ENCODE measurements around the gene GRHPR.

DNA sequence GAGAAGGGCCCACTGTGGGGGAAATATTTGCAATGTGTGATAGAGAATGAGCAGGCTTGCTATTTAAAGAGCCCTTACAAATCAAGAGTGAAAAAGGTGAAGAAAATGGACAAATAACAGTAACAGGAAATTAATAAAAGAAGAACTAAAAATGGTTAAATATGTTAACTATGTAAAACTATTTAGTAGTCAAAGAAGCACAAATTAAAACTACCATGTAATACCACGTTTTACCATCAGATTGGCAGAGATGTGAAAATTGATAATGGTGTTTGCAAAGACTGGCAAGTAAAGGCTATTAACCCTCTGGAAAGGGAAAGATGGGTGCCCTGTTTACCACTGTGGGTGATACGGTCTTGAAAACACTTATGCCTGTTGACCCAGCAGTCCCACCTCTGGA lies 23.2 kb upstream of the GRHPR start:
- TF ChIP-seq EZH2 (IDR thresholded peaks at IDR 0.05; ENCODE audit: low read depth, low read length, severe bottlenecking) = no peak
- no peak for TF ChIP-seq TAF1 (IDR thresholded peaks at IDR 0.05; ENCODE audit: low read depth, low read length)
- no peak for TF ChIP-seq USF2 (IDR thresholded peaks at IDR 0.05; ENCODE audit: low read length)
- TF ChIP-seq CTCF (IDR thresholded peaks at IDR 0.05; ENCODE audit: control extremely low read depth in 1 of 3, insufficient read depth in 1 of 3, low read depth in 1 of 3, low read length in 3 of 3) = no peak
- TF ChIP-seq JUN (IDR thresholded peaks at IDR 0.05; ENCODE audit: low read depth, low read length) = no peak
- no peak for TF ChIP-seq POLR2A (IDR thresholded peaks at IDR 0.05; ENCODE audit: control extremely low read depth in 1 of 2, low read depth in 2 of 2, low read length in 2 of 2)
- TF ChIP-seq EP300 (IDR thresholded peaks at IDR 0.05; ENCODE audit: borderline replicate concordance in 1 of 2, low read depth in 2 of 2, low read length in 2 of 2) = no peak
- TF ChIP-seq EGR1 (IDR thresholded peaks at IDR 0.05; ENCODE audit: borderline replicate concordance, low read depth, low read length) = no peak
- no peak for TF ChIP-seq CEBPB (IDR thresholded peaks at IDR 0.05; ENCODE audit: low read depth, low read length)
- no peak for TF ChIP-seq RFX5 (IDR thresholded peaks at IDR 0.05; ENCODE audit: borderline replicate concordance, low read depth, low read length)
- TF ChIP-seq ZNF274 (IDR thresholded peaks at IDR 0.05; ENCODE audit: borderline replicate concordance, extremely low read depth, low read length) = no peak
- no peak for TF ChIP-seq POLR2AphosphoS5 (IDR thresholded peaks at IDR 0.05; ENCODE audit: low read depth, low read length)
- no peak for TF ChIP-seq MAX (IDR thresholded peaks at IDR 0.05)
- no peak for TF ChIP-seq CHD1 (IDR thresholded peaks at IDR 0.05; ENCODE audit: low read depth, low read length)

Measured in H1 (cell line).